Hepatocyte (in vitro differentiated cells): ENCODE results near the gene ALDH1A1. TPM values are rescaled to one million over a fixed set of nuclear protein-coding genes. Genes with fewer than 3 reads are reported as not detected.

Experiments
- DNase-seq: peaks from one replicate; pipeline ENCODE4 v3.0.0-alpha.2; 2016; ENCODE audit warnings: low spot score
- H2AFZ ChIP-seq: fragments of 200-600 bp; sonication (generic); 2 replicates; pipeline ENCODE4 v1.6.0; 2016; ENCODE audit warnings: antibody characterized with exemption, mild to moderate bottlenecking
- H3K27ac ChIP-seq: fragments of 200-600 bp; sonication (generic); 2 replicates; pipeline ENCODE4 v1.5.1; 2016; ENCODE audit warnings: mild to moderate bottlenecking
- H3K27me3 ChIP-seq: fragments of 200-600 bp; sonication (generic); 2 replicates; pipeline ENCODE4 v1.6.1; 2016
- H3K36me3 ChIP-seq: fragments of 200-600 bp; sonication (generic); replicated peaks from 2 replicates; pipeline ENCODE4 v1.5.1; 2016; ENCODE audit warnings: low read depth; ENCODE audit not compliant: insufficient read depth
- H3K4me1 ChIP-seq: fragments of 200-600 bp; sonication (generic); 2 replicates; pipeline ENCODE4 v1.5.1; 2016; ENCODE audit warnings: mild to moderate bottlenecking, moderate library complexity; ENCODE audit not compliant: insufficient read depth
- H3K4me2 ChIP-seq: fragments of 200-600 bp; sonication (generic); 2 replicates; pipeline ENCODE4 v1.6.0; 2016
- H3K4me3 ChIP-seq: fragments of 200-600 bp; sonication (generic); 2 replicates; pipeline ENCODE4 v1.5.1; 2016; ENCODE audit warnings: mild to moderate bottlenecking
- H3K79me2 ChIP-seq: fragments of 200-600 bp; sonication (generic); 2 replicates; pipeline ENCODE4 v1.6.0; 2017; ENCODE audit warnings: mild to moderate bottlenecking
- H3K9me2 ChIP-seq: fragments of 200-600 bp; sonication (generic); replicated peaks from 2 replicates; pipeline ENCODE4 v1.6.0; 2017; ENCODE audit warnings: mild to moderate bottlenecking; ENCODE audit not compliant: insufficient read depth
- H3K9me3 ChIP-seq: fragments of 200-600 bp; sonication (generic); 2 replicates; pipeline ENCODE4 v1.5.1; 2016; ENCODE audit warnings: low read depth, mild to moderate bottlenecking
- H4K20me1 ChIP-seq: fragments of 200-600 bp; sonication (generic); 2 replicates; pipeline ENCODE4 v1.6.0; 2016; ENCODE audit warnings: mild to moderate bottlenecking; ENCODE audit not compliant: insufficient read depth, poor library complexity, severe bottlenecking
- EZH2 ChIP-seq: fragments of 200-600 bp; sonication (generic); IDR thresholded peaks from 2 replicates; pipeline ENCODE4 v1.6.1; 2016; ENCODE audit warnings: antibody characterized with exemption, mild to moderate bottlenecking, borderline replicate concordance
- EZH2phosphoT487 ChIP-seq: fragments of 200-600 bp; sonication (generic); IDR thresholded peaks from one replicate; pipeline ENCODE4 v1.6.1; 2018; ENCODE audit warnings: antibody characterized with exemption, mild to moderate bottlenecking, low read depth, moderate library complexity; ENCODE audit not compliant: unreplicated experiment, severe bottlenecking
- WGBS: methylation state at CpG from one replicate; pipeline ENCODE4 v1.1.6; 2016; ENCODE audit warnings: low lambda C conversion rate; ENCODE audit errors: missing lambda C conversion rate; 5-methylcytosine and 5-hydroxymethylcytosine counted together
- polyA plus RNA-seq: library from polyadenylated mRNA; unstranded; fragments of >200 nt; fragmentation: Nextera tagmentation; extraction: Ambion mirVana; gene quantifications from 2 replicates; pipeline ENCODE4 v1.2.1, GENCODE V29; 2016
- total RNA-seq: library from RNA; depleted of rRNA; stranded (reverse); fragments of >200 nt; gene quantifications from 2 replicates; pipeline ENCODE4 v1.2.3, GENCODE V29; 2014
- TF ChIP-seq, protein P1 (sequence below): fragments of 200-600 bp; sonication (generic); IDR thresholded peaks from 2 replicates; pipeline ENCODE4 v1.5.1; 2016; ENCODE audit warnings: antibody characterized with exemption, mild to moderate bottlenecking; ENCODE audit not compliant: poor library complexity

The ALDH1A1 gene
- total and polyA plus RNA-seq, 2 experiments from 2014 or later: 243 to 529 TPM

DNA sequence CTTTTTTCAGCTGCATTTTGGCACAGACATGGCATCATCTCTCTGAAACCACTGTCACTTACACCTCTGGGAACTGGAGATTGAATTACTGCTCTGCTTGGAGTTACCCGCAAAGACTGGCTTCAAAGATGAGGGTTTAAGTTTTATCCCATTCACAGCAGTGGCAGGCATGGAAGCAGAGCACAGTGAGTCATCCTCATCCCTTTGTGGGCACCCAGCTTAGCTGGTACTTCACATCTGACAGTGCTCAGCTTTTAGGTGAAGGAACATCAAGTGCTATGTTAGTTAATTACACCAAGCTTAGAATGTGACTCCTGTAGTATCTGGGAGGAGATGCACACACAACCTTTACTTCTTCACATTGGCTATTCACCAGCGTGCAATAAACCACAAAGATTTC is 24.8 kb upstream of the ALDH1A1 start:
- H3K27ac ChIP-seq: no peak overlapping the region
- no peak for DNase-seq
- H3K9me3 ChIP-seq: no peaks in the 10 kb centered on the region
- no peaks in the 10 kb centered on the region for H3K79me2 ChIP-seq
- H3K9me2 ChIP-seq: no peaks in the 10 kb centered on the region
- H4K20me1 ChIP-seq: no peaks in the 10 kb centered on the region
- no peak overlapping the region for H3K4me2 ChIP-seq
- TF ChIP-seq EZH2 (no peak), EZH2phosphoT487 (no peak)
- TF ChIP-seq, protein P1, sequence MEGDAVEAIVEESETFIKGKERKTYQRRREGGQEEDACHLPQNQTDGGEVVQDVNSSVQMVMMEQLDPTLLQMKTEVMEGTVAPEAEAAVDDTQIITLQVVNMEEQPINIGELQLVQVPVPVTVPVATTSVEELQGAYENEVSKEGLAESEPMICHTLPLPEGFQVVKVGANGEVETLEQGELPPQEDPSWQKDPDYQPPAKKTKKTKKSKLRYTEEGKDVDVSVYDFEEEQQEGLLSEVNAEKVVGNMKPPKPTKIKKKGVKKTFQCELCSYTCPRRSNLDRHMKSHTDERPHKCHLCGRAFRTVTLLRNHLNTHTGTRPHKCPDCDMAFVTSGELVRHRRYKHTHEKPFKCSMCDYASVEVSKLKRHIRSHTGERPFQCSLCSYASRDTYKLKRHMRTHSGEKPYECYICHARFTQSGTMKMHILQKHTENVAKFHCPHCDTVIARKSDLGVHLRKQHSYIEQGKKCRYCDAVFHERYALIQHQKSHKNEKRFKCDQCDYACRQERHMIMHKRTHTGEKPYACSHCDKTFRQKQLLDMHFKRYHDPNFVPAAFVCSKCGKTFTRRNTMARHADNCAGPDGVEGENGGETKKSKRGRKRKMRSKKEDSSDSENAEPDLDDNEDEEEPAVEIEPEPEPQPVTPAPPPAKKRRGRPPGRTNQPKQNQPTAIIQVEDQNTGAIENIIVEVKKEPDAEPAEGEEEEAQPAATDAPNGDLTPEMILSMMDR: no peak
- H3K4me3 ChIP-seq: no peak overlapping the region
- no peaks in the 10 kb centered on the region for H3K27me3 ChIP-seq
- peaks cover 25% of the 10 kb centered on the region for H3K4me1 ChIP-seq
- H3K36me3 ChIP-seq: no peaks in the 10 kb centered on the region
- H2AFZ ChIP-seq: no peak overlapping the region
- 95% methylated on average over 2 of the region's 2 CpGs for WGBS

DNA sequence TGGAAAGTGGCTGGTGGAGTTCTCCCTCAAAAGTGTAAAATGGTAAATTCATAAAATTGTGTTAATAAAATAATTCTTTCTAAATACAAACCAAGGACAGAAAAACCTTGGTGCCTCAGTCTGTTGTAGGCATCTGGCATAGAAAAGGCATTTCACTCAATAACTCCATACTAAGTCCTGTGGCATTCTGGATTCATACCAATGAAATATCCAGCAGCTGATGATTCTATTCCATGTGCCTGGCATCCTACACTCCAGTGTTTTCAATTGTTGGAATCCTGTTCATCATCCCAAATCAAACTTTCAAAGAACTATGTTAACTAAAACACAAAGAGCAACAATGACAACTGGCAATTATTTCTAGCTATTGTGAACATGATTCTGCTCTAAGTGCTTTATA is 21.6 kb upstream of the ALDH1A1 start:
- no peak for DNase-seq
- H3K9me3 ChIP-seq: no peaks in the 10 kb centered on the region
- H3K4me3 ChIP-seq: no peak overlapping the region
- H3K4me2 ChIP-seq: no peak overlapping the region
- TF ChIP-seq EZH2 (no peak), EZH2phosphoT487 (no peak)
- no peaks in the 10 kb centered on the region for H3K27me3 ChIP-seq
- no peaks in the 10 kb centered on the region for H3K4me1 ChIP-seq
- no peaks in the 10 kb centered on the region for H3K36me3 ChIP-seq
- H4K20me1 ChIP-seq: no peaks in the 10 kb centered on the region
- H3K9me2 ChIP-seq: no peaks in the 10 kb centered on the region
- no peak overlapping the region for H3K27ac ChIP-seq
- no peak overlapping the region for H2AFZ ChIP-seq
- H3K79me2 ChIP-seq: no peaks in the 10 kb centered on the region

DNA sequence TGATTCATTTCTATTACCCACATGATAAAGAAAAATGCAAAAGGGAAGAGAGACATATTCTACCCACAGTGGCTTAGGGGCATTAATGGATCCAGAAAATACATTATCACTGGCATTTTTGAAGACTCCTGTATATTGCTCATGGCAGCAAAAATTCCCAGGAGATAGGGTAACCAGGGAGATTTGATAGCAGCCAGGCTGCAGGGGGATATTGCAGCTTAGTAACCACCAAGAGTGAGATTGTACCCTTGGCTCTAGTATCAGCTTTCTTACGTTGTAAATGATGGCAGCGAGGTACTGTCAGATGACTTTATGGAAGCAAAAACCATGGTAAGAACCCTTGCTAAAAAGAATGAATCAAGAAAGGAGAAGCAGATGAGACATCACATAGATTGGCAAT is 19.8 kb upstream of the ALDH1A1 start:
- Histone ChIP-seq H3K4me3 (no peak overlapping the region), H3K9me3 (no peaks in the 10 kb centered on the region), H3K79me2 (no peaks in the 10 kb centered on the region), H3K36me3 (no peaks in the 10 kb centered on the region), H3K9me2 (no peaks in the 10 kb centered on the region), H3K27ac (no peak overlapping the region), H4K20me1 (no peaks in the 10 kb centered on the region), H2AFZ (no peak overlapping the region), H3K4me2 (no peak overlapping the region), H3K27me3 (no peaks in the 10 kb centered on the region), H3K4me1 (no peaks in the 10 kb centered on the region)
- DNase-seq: no peak
- 76% methylated on average over 2 of the region's 2 CpGs for WGBS
- TF ChIP-seq, protein P1: no peak
- TF ChIP-seq EZH2 (no peak), EZH2phosphoT487 (no peak)

DNA sequence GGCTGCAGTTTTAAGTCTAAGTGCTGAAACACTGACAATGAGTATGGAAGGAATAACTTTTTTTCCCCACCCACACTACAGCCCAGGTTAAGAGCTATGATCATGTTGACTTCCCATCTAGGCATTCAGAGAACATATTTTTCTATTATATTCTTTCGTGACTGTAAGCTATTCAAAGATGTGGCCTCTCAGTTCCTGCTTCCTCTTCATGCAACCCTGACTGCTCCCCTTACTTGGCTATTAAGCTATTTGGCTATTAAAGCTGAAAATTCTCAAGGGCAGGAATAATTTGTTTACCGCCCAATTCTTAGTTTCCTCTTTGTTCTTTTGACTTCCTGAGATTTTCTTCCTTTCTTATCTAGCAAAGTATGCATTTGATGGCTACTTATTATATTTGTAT is 18.6 kb upstream of the ALDH1A1 start:
- Histone ChIP-seq H3K27ac (no peak overlapping the region), H3K9me3 (no peaks in the 10 kb centered on the region), H2AFZ (no peak overlapping the region), H3K9me2 (no peaks in the 10 kb centered on the region), H3K4me3 (no peak overlapping the region), H3K4me1 (no peaks in the 10 kb centered on the region), H4K20me1 (no peaks in the 10 kb centered on the region), H3K4me2 (no peak overlapping the region), H3K36me3 (no peaks in the 10 kb centered on the region), H3K27me3 (no peaks in the 10 kb centered on the region), H3K79me2 (no peaks in the 10 kb centered on the region)
- 83% methylated on average over 2 of the region's 2 CpGs for WGBS
- DNase-seq: no peak
- TF ChIP-seq EZH2 (no peak), EZH2phosphoT487 (no peak)
- TF ChIP-seq, protein P1: no peak
